Endothelial cell of umbilical vein (primary cell): ENCODE data around the gene RPA4.
A peak's percentile ranks its signal among the peaks of the same experiment; 100 is the strongest.

Experiments
- CTCF ChIP-seq, 2 donors: IDR thresholded peaks; 1 replicate in 1 of 2; 2 replicates in 1 of 2; pipeline ENCODE4 v1.5.1; 2011; ENCODE audit warnings: low read length in 2 of 2, mild to moderate bottlenecking in 2 of 2, moderate library complexity in 2 of 2, control low read depth in 1 of 2, inconsistent platforms in 1 of 2, low read depth in 1 of 2; ENCODE audit not compliant: insufficient read depth in 1 of 2; ENCODE audit errors: extremely low read depth in 1 of 2
- EZH2 ChIP-seq: IDR thresholded peaks from 2 replicates; pipeline ENCODE4 v1.6.1; 2012; ENCODE audit warnings: borderline replicate concordance, low read depth, mild to moderate bottlenecking, moderate library complexity, low read length, inconsistent platforms; ENCODE audit not compliant: severe bottlenecking
- FOS ChIP-seq: IDR thresholded peaks from 2 replicates; pipeline ENCODE4 v1.6.1; 2011; ENCODE audit warnings: mild to moderate bottlenecking, low read length, moderate library complexity, borderline replicate concordance; ENCODE audit not compliant: insufficient read depth
- JUN ChIP-seq: IDR thresholded peaks from 2 replicates; pipeline ENCODE4 v1.6.1; 2011; ENCODE audit warnings: borderline replicate concordance, low read depth; ENCODE audit not compliant: insufficient read length, insufficient read depth
- MYC ChIP-seq: IDR thresholded peaks from one replicate; pipeline ENCODE4 v1.6.1; 2011; ENCODE audit warnings: mild to moderate bottlenecking, low read depth, low read length
- POLR2A ChIP-seq: IDR thresholded peaks from 2 replicates; pipeline ENCODE4 v1.6.1; 2012; ENCODE audit warnings: low read depth, mild to moderate bottlenecking, control low read depth, low read length
- POLR2AphosphoS5 ChIP-seq: IDR thresholded peaks from 2 replicates; pipeline ENCODE4 v1.6.1; 2012; ENCODE audit warnings: low read depth, mild to moderate bottlenecking, control low read depth, low read length, moderate library complexity; ENCODE audit not compliant: insufficient read depth

GRCh38 chrX:96906741-96907140 is 23.0 kb downstream of the RPA4 start:
- TF ChIP-seq CTCF (IDR thresholded peaks at IDR 0.05; ENCODE audit: extremely low read depth in 1 of 2, insufficient read depth in 1 of 2, low read depth in 1 of 2, low read length in 2 of 2), result no peak
- TF ChIP-seq POLR2AphosphoS5, result peak; percentile 25
- no peak for TF ChIP-seq POLR2A
- TF ChIP-seq EZH2, result no peak
- no peak for TF ChIP-seq MYC
- TF ChIP-seq FOS, result peak; percentile 32
- TF ChIP-seq JUN, result peak; percentile 66
